Suprapubic skin (tissue), 4 donors: ENCODE results near the gene MMS22L. TPM values are rescaled to one million over a fixed set of nuclear protein-coding genes. Genes with fewer than 3 reads are reported as not detected.

Experiments used
- DNase-seq, 2 donors: peaks; one replicate each; pipeline ENCODE4 v3.0.0-alpha.2; 2019; ENCODE audit warnings: low spot score in 2 of 2
- H3K27ac ChIP-seq: fragments of 200-600 bp; sonication (generic); one replicate; pipeline ENCODE4 v1.5.1; 2019
- H3K27me3 ChIP-seq: fragments of 200-600 bp; sonication (generic); one replicate; pipeline ENCODE4 v1.5.1; 2019
- H3K36me3 ChIP-seq: fragments of 200-600 bp; sonication (generic); one replicate; pipeline ENCODE4 v1.5.1; 2019
- H3K4me1 ChIP-seq: fragments of 200-600 bp; sonication (generic); one replicate; pipeline ENCODE4 v1.5.1; 2019
- H3K4me3 ChIP-seq: fragments of 200-600 bp; sonication (generic); one replicate; pipeline ENCODE4 v1.5.1; 2019; ENCODE audit warnings: mild to moderate bottlenecking
- H3K9me3 ChIP-seq: fragments of 200-600 bp; sonication (generic); one replicate; pipeline ENCODE4 v1.5.1; 2019
- CTCF ChIP-seq, 2 donors: fragments of 200-600 bp in 1 of 2; fragments of 450-650 bp in 1 of 2; sonication (generic) in 1 of 2; IDR thresholded peaks; one replicate each; pipeline ENCODE4 v1.5.1; 2016 to 2019; ENCODE audit warnings: antibody characterized with exemption in 2 of 2, mild to moderate bottlenecking in 1 of 2, moderate library complexity in 1 of 2
- EP300 ChIP-seq: sonication (generic); formaldehyde crosslinking; IDR thresholded peaks from one replicate; pipeline ENCODE4 v1.6.1; 2017; ENCODE audit warnings: antibody characterized with exemption
- POLR2A ChIP-seq, 2 donors: fragments of 450-650 bp; IDR thresholded peaks; one replicate each; pipeline ENCODE4 v1.6.1; 2017; ENCODE audit warnings: antibody characterized with exemption in 2 of 2, mild to moderate bottlenecking in 2 of 2, moderate library complexity in 2 of 2
- POLR2AphosphoS5 ChIP-seq, 3 donors: sonication (generic); formaldehyde crosslinking; IDR thresholded peaks; one replicate each; pipeline ENCODE4 v1.6.1; 2017; ENCODE audit warnings: antibody characterized with exemption in 3 of 3
- WGBS: methylation state at CpG from one replicate; pipeline ENCODE4 v1.1.5; 2018; 5-methylcytosine and 5-hydroxymethylcytosine counted together
- total RNA-seq, 4 donors: library from RNA; depleted of rRNA; stranded (reverse); fragments of >200 nt; gene quantifications; one replicate each; pipeline ENCODE4 v1.1.0, GENCODE V29; 2016

Gene MMS22L
- total RNA-seq, 4 donors from 2014 or later, result 7.5 to 15.7 (median 10.0) TPM

GRCh38 chr6:97123652-97124051 is 159.4 kb downstream of the MMS22L start:
- TF ChIP-seq POLR2A (IDR thresholded peaks at IDR 0.05) (no peak), POLR2AphosphoS5 (IDR thresholded peaks at IDR 0.05) (no peak), EP300 (no peak)
- Histone ChIP-seq H3K4me3 (no peak overlapping the region), H3K27ac (no peak overlapping the region), H3K4me1 (no peaks in the 10 kb centered on the region), H3K9me3 (no peaks in the 10 kb centered on the region), H3K36me3 (no peaks in the 10 kb centered on the region), H3K27me3 (no peaks in the 10 kb centered on the region)
- WGBS, result 67% methylated on average over 3 of the region's 3 CpGs
- DNase-seq, result no peak

GRCh38 chr6:97123112-97123511 is 159.9 kb downstream of the MMS22L start:
- no peak overlapping the region for H3K4me3 ChIP-seq
- WGBS, result 70% methylated on average over 3 of the region's 3 CpGs
- no peaks in the 10 kb centered on the region for H3K4me1 ChIP-seq
- H3K27ac ChIP-seq, result no peak overlapping the region
- no peaks in the 10 kb centered on the region for H3K27me3 ChIP-seq
- TF ChIP-seq POLR2A (IDR thresholded peaks at IDR 0.05), result no peak
- no peak for TF ChIP-seq POLR2AphosphoS5 (IDR thresholded peaks at IDR 0.05)
- no peak for TF ChIP-seq CTCF (IDR thresholded peaks at IDR 0.05)
- TF ChIP-seq EP300, result no peak
- H3K36me3 ChIP-seq, result no peaks in the 10 kb centered on the region
- H3K9me3 ChIP-seq, result no peaks in the 10 kb centered on the region
- DNase-seq, result no peak

GRCh38 chr6:97120511-97120910 is 162.5 kb downstream of the MMS22L start:
- Histone ChIP-seq H3K9me3 (no peaks in the 10 kb centered on the region), H3K4me1 (no peaks in the 10 kb centered on the region), H3K4me3 (no peak overlapping the region), H3K27me3 (no peaks in the 10 kb centered on the region), H3K27ac (no peak overlapping the region), H3K36me3 (no peaks in the 10 kb centered on the region)
- no peak for TF ChIP-seq POLR2A (IDR thresholded peaks at IDR 0.05)
- TF ChIP-seq EP300, result no peak
- no peak for TF ChIP-seq CTCF (IDR thresholded peaks at IDR 0.05)
- no peak for TF ChIP-seq POLR2AphosphoS5 (IDR thresholded peaks at IDR 0.05)
- WGBS, result 98% methylated on average over 2 of the region's 2 CpGs
- no peak for DNase-seq

GRCh38 chr6:97114645-97115044 is 168.4 kb downstream of the MMS22L start:
- Histone ChIP-seq H3K27ac (no peak overlapping the region), H3K9me3 (no peaks in the 10 kb centered on the region), H3K36me3 (no peaks in the 10 kb centered on the region), H3K4me1 (no peaks in the 10 kb centered on the region), H3K27me3 (no peaks in the 10 kb centered on the region), H3K4me3 (no peak overlapping the region)
- DNase-seq, result no peak
- no peak for TF ChIP-seq POLR2A (IDR thresholded peaks at IDR 0.05)
- no peak for TF ChIP-seq POLR2AphosphoS5 (IDR thresholded peaks at IDR 0.05)
- no peak for TF ChIP-seq EP300
- TF ChIP-seq CTCF (IDR thresholded peaks at IDR 0.05), result no peak

GRCh38 chr6:97113170-97113569 is 169.8 kb downstream of the MMS22L start:
- no peak overlapping the region for H3K27ac ChIP-seq
- TF ChIP-seq POLR2AphosphoS5 (IDR thresholded peaks at IDR 0.05) (no peak), POLR2A (IDR thresholded peaks at IDR 0.05) (no peak)
- no peaks in the 10 kb centered on the region for H3K27me3 ChIP-seq
- no peaks in the 10 kb centered on the region for H3K9me3 ChIP-seq
- no peaks in the 10 kb centered on the region for H3K36me3 ChIP-seq
- 83% methylated on average over 1 of the region's 1 CpG for WGBS
- no peaks in the 10 kb centered on the region for H3K4me1 ChIP-seq
- H3K4me3 ChIP-seq, result no peak overlapping the region
- DNase-seq, result no peak

- TF ChIP-seq CTCF (IDR thresholded peaks at IDR 0.05) (no peak), POLR2AphosphoS5 (IDR thresholded peaks at IDR 0.05) (no peak), EP300 (no peak), POLR2A (IDR thresholded peaks at IDR 0.05) (no peak)
- WGBS, result 89% methylated on average over 8 of the region's 8 CpGs
- no peak for DNase-seq
- Histone ChIP-seq H3K4me3 (no peak overlapping the region), H3K4me1 (no peaks in the 10 kb centered on the region), H3K9me3 (no peaks in the 10 kb centered on the region), H3K27ac (no peak overlapping the region), H3K36me3 (no peaks in the 10 kb centered on the region), H3K27me3 (no peaks in the 10 kb centered on the region)
Measured at GRCh38 chr6:97111243-97111642, 171.8 kb downstream of the MMS22L start.
